Activated CD8-positive, alpha-beta memory T cell treated with anti-CD3 and anti-CD28 coated beads, Interleukin-2, amount 50 U/mL, for 24 hours (primary cell): Measurements from ENCODE around the gene NR6A1.

Experiments
- DNase-seq: peaks from one replicate; pipeline ENCODE4 v3.0.0-alpha.2; 2020; ENCODE audit errors: extremely low read depth

NR6A1 gene

GRCh38 chr9:124724415-124725067 lies 46.6 kb downstream of the NR6A1 start:
- DNase-seq = no peak

- DNase-seq = no peak
Measured at GRCh38 chr9:124723352-124723751, 47.8 kb downstream of the NR6A1 start.

GRCh38 chr9:124721109-124721906 lies 49.8 kb downstream of the NR6A1 start:
- no peak for DNase-seq

DNA sequence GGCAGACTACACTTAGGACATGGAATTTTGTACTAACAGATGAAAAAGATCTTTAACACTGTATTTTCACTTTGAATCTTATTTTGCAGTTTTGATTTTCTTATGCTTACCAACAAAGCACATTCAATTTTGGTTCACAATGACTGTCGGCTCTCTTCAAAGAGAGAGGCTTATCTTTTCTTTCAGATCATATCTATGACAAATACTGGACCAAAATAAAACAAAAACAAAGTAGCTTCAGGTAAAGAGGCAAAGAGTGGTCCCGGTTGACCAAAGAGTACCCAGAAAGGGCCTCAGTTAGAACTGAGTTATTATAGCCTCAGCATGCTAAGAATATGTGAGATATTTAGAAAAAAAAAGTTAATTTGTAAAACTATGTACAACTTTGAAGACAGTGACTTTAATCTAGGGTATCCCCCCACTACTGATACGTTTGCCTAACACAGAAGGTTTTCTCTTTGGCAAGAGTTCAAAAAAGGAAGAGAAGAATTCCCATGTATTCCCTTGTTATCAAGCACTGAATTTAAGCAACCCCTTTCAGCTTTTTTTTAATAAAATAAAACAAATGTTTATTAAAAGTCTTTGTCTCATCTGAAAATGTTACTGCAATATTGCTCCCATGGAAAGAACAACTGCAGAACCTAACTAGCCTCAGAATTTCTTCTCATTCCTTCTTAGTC lies 50.5 kb downstream of the NR6A1 start:
- DNase-seq = no peak

GRCh38 chr9:124718928-124719327 lies 52.2 kb downstream of the NR6A1 start:
- DNase-seq = no peak

DNA sequence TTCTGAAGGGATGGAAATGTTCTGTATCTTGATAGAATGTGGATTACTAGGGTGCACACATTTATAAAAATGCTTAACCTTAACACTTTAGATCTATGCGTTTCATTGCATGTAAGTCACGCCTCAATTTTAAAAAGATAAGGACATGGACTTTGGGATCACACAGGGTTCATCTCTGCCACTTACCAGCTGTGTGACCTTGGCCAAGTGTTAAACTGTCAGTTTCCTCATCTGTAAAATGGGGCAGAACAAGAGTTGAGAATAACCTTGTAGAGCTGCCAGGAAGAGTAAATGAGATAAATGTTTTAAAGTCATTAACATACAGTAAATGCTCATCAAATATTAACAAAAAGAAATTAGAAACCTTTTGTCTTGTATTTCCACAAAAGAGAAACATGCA lies 53.5 kb downstream of the NR6A1 start:
- no peak for DNase-seq

DNA sequence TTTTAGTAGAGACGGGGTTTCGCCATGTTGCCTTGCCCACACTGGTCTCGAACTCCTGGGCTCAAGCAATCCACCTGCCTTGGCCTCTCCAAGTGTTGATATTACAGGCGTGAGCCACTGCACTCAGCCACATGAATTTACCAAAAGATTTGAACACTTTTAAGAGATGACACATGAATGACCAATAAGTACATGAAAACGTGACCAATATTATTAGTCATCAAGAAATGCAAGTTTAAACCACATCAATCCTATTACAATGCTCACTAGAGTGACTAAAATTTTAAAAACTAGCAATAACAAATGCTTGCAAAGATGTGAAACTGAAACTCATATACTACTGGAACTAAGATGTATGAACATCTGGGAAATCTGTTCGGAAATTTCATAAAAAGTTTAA lies 54.3 kb downstream of the NR6A1 start:
- no peak for DNase-seq

DNA sequence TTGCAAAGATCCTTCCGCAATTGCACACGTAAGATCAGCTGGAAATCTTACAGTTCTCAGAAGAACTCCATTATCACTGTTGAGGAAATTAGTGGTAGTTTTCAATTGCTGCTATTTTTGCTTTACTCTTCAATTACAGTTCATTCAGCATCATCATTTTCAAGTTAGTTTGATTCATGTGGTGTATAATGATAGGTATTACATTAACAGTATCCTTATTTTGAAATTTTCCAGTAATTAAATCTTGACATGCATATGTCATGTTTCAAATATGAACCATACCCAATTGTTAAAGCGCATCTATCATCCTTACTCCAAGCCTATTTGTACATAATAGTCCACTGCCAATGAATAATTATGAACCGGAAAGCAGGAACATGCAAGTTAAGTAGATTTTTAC lies 60.3 kb downstream of the NR6A1 start:
- DNase-seq = no peak

DNA sequence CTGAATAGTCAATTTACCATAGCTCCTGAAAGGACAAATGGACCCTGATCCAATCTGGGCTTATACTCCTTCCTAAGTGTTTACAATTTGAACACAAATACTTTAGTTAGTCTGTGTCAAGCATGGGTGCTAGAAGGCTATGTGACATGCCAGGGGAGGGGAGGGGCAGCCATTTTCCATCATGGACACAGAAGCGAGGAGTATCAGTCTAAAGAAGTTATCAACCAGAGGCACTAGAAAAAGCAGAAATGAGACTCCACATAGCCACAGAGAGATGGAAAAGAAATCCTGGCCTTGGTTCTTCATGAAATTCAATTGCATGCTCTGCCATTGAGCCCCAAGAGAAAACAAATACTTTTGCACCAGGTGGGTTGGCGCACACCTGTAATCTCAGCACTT lies 61.8 kb downstream of the NR6A1 start:
- DNase-seq = no peak

GRCh38 chr9:124708633-124709291 lies 62.3 kb downstream of the NR6A1 start:
- DNase-seq = no peak

DNA sequence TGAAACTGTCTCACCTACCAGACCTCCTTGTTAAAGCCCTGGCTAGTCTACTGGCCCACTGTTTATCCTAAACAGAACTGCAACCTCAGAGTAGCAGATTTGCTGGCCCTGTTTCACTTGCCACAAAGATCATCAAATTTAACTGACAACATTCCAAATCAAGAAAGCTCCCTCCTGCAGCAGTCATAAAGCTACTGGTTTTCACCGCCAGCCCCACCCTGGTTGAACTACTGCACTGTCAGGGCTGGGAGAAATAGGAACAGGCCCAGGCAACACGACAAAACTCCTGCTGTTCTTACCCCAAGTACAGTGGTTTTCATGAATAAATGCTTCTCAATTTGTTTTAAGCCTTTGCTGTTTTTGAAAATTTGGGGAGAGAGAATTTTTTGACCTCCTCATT lies 63.0 kb downstream of the NR6A1 start:
- no peak for DNase-seq

GRCh38 chr9:124707666-124708065 lies 63.4 kb downstream of the NR6A1 start:
- no peak for DNase-seq

- DNase-seq = no peak
Measured at GRCh38 chr9:124706685-124707084, 64.4 kb downstream of the NR6A1 start.

DNA sequence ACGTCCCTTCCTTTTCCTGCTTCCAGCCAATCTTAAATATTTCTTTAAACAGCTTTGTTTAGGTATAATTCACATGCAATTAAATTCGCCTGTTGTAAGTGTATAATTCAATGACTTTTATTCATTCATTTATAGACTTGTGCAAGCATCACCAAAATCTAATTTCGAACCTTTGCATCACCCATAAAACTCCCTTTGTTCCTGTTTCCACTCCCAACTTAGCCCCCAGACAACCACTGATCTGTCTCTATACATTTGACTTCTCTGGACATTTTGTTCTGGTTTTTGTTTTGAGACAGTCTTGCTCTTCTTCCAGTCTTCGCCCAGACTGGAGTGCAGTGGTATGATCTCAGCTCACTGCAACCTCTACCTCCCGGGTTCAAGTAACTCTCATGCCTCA lies 71.5 kb downstream of the NR6A1 start:
- no peak for DNase-seq

DNA sequence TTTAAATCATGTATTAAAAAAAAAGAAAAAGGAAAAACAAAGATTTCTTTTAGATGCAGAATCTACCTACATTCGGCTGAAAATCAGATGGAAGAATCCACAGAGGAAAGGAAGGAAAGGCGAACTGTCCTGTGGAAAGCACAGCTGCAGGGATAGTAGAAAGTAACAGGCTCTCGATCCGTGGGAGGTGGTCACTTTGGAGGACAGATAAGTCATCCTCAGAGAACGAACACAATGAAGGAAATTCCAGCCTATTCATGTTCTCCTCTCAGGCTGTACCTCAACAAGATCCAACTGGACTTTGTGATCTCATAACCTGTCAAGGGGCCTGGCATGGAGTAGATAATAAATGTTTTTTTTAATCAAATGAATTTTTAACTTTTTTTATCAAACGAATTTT lies 72.8 kb downstream of the NR6A1 start:
- no peak for DNase-seq

DNA sequence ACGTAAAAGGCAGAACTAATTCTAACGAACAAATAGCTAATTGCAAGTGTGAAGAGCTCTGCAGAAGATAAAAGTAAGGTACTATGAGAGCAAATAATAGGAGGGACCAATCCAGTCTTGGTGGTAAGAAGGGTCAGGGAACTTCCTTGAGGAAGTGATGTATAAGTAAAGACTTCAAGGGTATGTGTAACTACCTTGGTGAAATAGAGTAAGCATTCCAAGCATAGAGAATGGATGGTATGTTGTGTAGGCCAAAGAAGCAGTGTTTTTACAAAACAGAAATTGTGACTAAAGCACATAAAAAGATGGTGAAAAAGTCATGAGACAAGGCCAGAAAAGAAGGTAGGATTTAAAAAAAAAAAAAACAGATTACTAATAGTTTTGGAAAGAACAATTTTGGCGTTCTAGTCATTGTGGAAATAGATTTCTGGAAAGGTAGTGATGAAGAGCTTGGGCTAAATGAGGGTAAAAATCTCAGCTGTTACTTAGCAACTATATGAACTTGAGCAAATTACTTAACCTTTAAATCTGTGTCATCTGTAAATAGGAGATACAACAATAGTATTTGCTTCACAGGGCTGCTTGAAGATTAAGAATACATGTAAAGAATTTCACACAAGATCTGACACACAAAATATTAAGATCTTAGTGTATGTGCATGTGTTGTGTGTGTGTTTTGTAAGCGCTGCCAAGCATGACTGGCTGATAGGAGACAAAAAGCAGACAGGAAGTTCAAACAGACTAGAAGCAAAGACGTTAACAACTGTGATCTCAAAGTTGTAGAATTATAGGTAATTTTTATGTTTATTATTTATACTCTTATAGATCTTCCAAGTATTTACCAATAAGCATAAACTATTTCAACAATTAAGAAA lies 73.5 kb downstream of the NR6A1 start:
- no peak for DNase-seq

DNA sequence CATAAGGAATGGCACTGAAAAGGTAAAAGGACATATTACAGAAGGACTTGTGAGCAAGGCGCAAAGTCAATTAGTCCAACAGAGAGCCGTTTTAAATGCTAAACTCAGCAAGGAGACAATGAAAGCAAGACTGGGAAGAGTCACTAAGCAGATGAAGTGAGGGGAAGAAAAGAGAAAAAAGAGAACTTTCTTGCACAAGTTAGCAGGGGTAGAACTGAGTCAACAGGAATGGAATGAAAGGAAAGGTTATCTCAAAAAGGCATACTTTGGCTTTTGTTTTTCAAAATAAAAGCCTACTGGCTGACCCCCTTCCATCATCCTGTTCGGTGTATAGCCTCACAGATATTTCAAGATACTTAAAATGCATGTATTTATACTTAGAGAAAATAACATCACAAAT lies 75.0 kb downstream of the NR6A1 start:
- no peak for DNase-seq

DNA sequence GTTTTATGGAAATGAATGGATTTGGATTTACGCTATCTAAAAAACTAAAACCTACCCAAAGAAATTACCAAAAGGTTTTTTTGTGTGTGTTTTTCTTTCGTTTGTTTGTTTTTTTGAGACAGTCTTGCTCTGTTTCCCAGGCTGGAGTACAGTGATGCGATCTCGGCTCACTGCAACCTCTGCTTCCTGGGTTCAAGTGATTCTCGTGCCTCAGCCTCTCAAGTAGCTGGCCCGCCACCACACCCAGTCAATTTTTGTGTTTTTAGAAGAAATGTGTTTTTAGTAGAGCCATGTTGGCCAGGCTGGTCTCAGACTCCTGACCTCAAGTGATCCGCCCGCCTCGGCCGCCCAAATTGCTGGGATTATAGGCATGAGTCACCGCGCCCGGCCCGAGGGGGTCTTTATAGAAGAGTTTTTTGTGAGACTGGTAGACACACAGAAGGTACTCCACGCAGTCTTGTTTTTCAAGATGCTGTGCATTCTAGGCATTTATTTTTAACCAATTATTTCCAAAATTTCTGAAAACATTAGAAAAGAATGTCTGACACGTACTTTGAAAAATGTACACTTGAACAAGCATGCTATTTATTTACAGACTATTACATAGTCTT lies 75.7 kb downstream of the NR6A1 start:
- DNase-seq = no peak

DNA sequence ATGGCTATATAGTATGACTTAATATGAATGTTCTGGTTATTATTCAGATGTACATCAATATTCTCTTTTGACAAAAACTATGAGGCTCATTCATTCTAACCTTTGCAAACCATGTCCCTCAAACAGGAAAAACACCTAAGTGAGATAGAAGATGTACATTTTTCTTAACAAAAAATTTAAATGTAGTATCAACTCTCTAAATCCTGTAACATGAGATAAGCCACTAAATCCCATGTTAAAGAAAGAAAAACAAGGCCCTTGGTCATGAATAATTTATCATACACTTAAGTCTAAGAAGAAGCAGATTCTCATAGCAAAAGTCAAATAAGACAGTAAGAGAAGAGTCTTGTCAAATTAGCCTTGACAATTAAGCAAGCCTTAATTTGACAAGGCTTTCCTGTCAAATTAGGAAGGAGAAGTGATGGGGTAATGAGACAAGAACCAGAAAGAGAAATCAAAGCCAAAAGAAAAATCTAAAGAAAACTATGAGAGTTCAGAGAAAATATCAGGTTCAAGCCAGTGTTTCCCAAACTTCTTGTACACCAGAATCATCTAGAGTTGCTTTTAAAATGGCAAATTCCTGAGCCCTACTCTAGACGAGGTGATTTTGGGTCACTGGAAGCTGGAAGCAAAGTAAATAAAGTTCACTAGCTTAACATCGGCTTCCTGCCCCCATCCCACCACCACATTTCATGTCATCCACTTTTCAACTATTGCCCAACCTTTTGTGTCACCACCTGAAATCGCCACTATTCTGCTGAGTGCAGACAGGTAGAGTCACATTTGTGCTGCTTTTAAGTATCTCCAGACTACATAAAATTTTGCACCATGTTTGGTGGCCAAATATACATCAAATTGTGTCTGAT lies 76.5 kb downstream of the NR6A1 start:
- DNase-seq = no peak

GRCh38 chr9:124693403-124693802 lies 77.7 kb downstream of the NR6A1 start:
- DNase-seq = no peak
